ENCODE data around the gene MEGF6.

The MEGF6 gene

DNA sequence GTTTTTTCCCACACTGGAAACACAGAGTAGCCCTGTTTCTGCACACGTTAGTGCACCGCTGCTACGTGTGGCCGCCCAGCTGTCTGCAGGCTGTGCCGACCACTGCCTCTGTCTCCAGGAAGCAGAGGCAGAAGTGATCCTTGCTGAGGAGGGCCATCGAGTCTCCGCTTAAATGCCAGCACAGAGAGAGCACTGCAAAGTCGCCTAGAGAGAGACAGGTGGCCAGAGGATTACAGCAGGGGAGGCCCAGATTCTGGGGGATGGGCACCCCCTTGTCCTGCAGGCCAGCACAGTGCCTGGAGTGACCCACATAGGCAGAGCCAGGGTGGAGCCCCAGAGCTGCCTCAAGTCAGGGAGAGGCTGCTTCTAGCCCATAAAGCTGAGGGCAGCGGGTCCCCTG lies 19.6 kb upstream of the MEGF6 start:
- H3K79me2 ChIP-seq: no peaks in the 10 kb centered on the region
- H3K4me1 ChIP-seq: no peaks in the 10 kb centered on the region
- H3K9me3 ChIP-seq (ENCODE audit: control insufficient read depth, low read length): no peaks in the 10 kb centered on the region
- no peak overlapping the region for H3K4me2 ChIP-seq (ENCODE audit: low read length)
- no peak for TF ChIP-seq CTCF (IDR thresholded peaks at IDR 0.05)
- H3K27me3 ChIP-seq (ENCODE audit: control insufficient read depth, insufficient read depth, low read length): no peaks in the 10 kb centered on the region
- no peak overlapping the region for H3K9ac ChIP-seq
- H3K4me3 ChIP-seq (ENCODE audit: low read depth, low read length): no peak overlapping the region
- no peaks in the 10 kb centered on the region for H3K36me3 ChIP-seq (ENCODE audit: control insufficient read depth, insufficient read depth, low read length)
- H3K27ac ChIP-seq: no peak overlapping the region
- H2AFZ ChIP-seq: no peak overlapping the region

GRCh38 chr1:3630161-3630611 lies 18.9 kb upstream of the MEGF6 start:
- no peak overlapping the region for H3K4me2 ChIP-seq (ENCODE audit: low read length)
- H3K9me3 ChIP-seq (ENCODE audit: control insufficient read depth, low read length): no peaks in the 10 kb centered on the region
- no peaks in the 10 kb centered on the region for H3K79me2 ChIP-seq
- H3K4me3 ChIP-seq (ENCODE audit: low read depth, low read length): no peak overlapping the region
- H2AFZ ChIP-seq: no peak overlapping the region
- H3K27me3 ChIP-seq (ENCODE audit: control insufficient read depth, insufficient read depth, low read length): no peaks in the 10 kb centered on the region
- no peaks in the 10 kb centered on the region for H3K36me3 ChIP-seq (ENCODE audit: control insufficient read depth, insufficient read depth, low read length)
- no peaks in the 10 kb centered on the region for H3K4me1 ChIP-seq
- H3K27ac ChIP-seq: no peak overlapping the region
- no peak for TF ChIP-seq CTCF (IDR thresholded peaks at IDR 0.05)
- no peak overlapping the region for H3K9ac ChIP-seq

DNA sequence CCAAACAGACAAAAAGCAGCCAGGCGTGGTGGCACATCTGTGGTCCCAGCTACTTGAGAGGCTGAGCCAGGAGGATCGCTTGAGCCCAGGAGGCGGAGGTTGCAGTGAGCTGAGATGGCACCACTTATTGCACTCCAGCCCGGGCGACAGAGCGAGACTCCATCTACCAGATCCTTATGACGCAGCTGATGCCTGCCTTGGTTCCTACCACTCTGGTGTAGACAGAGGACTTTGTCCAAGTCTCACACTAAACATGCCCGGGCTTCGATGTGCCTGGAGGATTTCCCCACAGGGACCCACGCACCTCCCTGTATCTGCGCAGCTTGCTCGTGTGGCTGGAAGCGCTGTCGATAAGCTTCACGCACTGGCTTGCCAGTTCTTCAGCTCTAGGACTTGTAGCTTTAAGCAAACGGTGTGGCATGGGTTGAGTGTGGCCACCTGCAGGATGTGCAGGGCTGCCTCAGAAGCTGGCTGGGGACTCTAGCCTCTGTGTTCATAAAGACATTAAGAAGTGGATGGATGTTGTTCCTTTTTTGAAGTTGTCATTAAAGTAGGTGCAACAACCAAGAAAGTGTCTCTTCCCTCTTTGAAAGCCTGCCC lies 18.4 kb upstream of the MEGF6 start:
- Histone ChIP-seq H3K36me3 (ENCODE audit: control insufficient read depth, insufficient read depth, low read length) (no peaks in the 10 kb centered on the region), H3K4me3 (ENCODE audit: low read depth, low read length) (no peak overlapping the region), H3K4me1 (no peaks in the 10 kb centered on the region), H3K4me2 (ENCODE audit: low read length) (no peak overlapping the region), H3K27ac (no peak overlapping the region), H3K9me3 (ENCODE audit: control insufficient read depth, low read length) (no peaks in the 10 kb centered on the region), H3K9ac (no peak overlapping the region), H3K79me2 (no peaks in the 10 kb centered on the region), H3K27me3 (ENCODE audit: control insufficient read depth, insufficient read depth, low read length) (no peaks in the 10 kb centered on the region), H2AFZ (no peak overlapping the region)
- no peak for TF ChIP-seq CTCF (IDR thresholded peaks at IDR 0.05)

DNA sequence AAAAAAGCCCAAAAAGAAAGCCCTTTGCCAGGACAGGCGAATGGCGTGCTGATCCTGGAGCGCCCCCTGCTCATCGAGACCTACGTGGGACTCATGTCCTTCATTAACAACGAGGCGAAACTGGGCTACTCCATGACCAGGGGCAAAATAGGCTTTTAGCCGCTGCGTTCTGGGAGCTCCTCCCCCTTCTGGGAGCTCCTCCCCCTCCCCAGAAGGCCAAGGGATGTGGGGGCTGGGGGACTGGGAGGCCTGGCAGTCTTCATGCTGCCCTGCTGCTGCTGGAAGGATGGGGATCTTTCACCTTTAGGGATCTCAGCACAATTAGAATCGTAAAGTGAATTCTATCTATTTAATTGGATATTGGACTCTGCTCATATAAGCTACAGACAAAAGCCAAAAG lies 17.1 kb upstream of the MEGF6 start:
- no peaks in the 10 kb centered on the region for H3K27me3 ChIP-seq (ENCODE audit: control insufficient read depth, insufficient read depth, low read length)

More for the DNA sequence above, 17.1 kb upstream of the MEGF6 start:
- H2AFZ ChIP-seq: no peak overlapping the region
- no peaks in the 10 kb centered on the region for H3K79me2 ChIP-seq
- no peaks in the 10 kb centered on the region for H3K9me3 ChIP-seq (ENCODE audit: control insufficient read depth, low read length)
- H3K9ac ChIP-seq: no peak overlapping the region
- H3K4me3 ChIP-seq (ENCODE audit: low read depth, low read length): no peak overlapping the region
- TF ChIP-seq CTCF (IDR thresholded peaks at IDR 0.05): no peak
- H3K4me1 ChIP-seq: no peaks in the 10 kb centered on the region
- no peak overlapping the region for H3K27ac ChIP-seq
- no peak overlapping the region for H3K4me2 ChIP-seq (ENCODE audit: low read length)
- H3K36me3 ChIP-seq (ENCODE audit: control insufficient read depth, insufficient read depth, low read length): no peaks in the 10 kb centered on the region

Data from parathyroid adenoma (tissue), 2 donors.